Stimulated activated CD8-positive, alpha-beta memory T cell treated with anti-CD3 and anti-CD28 coated beads, Interleukin-4, amount 100 ng/mL, for 4 hours (primary cell): Measurements from ENCODE around the gene CACNA1A.
"Not testable (repeated sequence)": the region's sequence is repeated elsewhere in the genome, so short reads cannot be mapped to it uniquely, and the experiment has no call there.

Source experiments
- DNase-seq, 2 donors: peaks; one replicate each; pipeline ENCODE4 v3.0.0-alpha.2; 2020; ENCODE audit warnings: low read depth in 2 of 2, low spot score in 1 of 2

Gene CACNA1A

GRCh38 chr19:13506471-13506820 is at the start of gene CACNA1A:
TSS of gene CACNA1A (minus strand) at chr19:13506479. CDS start at chr19:13506224, 255 bp downstream.
- no peak for DNase-seq

- no peak for DNase-seq
These were observed 48.4 kb upstream of the CACNA1A start for GRCh38 chr19:13554506-13555240.

- DNase-seq: no peak
These were observed 47.7 kb upstream of the CACNA1A start for GRCh38 chr19:13553880-13554400.

- no peak for DNase-seq
These were observed 41.9 kb upstream of the CACNA1A start for GRCh38 chr19:13548131-13548530.

- no peak for DNase-seq
These were observed 40.8 kb upstream of the CACNA1A start for GRCh38 chr19:13547102-13547501.

GRCh38 chr19:13544423-13544822 is 38.1 kb upstream of the CACNA1A start:
- no peak for DNase-seq

- DNase-seq: no peak
These were observed 35.3 kb upstream of the CACNA1A start for GRCh38 chr19:13541554-13541953.

- no peak for DNase-seq
These were observed 33.1 kb upstream of the CACNA1A start for GRCh38 chr19:13539332-13539731.

- DNase-seq: no peak
These were observed 32.4 kb upstream of the CACNA1A start for GRCh38 chr19:13538601-13539253.

GRCh38 chr19:13537454-13537853 is 31.2 kb upstream of the CACNA1A start:
- no peak for DNase-seq

GRCh38 chr19:13530720-13531119 is 24.4 kb upstream of the CACNA1A start:
- no peak for DNase-seq

GRCh38 chr19:13529721-13530120 is 23.4 kb upstream of the CACNA1A start:
- not testable (repeated sequence) for DNase-seq

- DNase-seq: no peak
These were observed 20.3 kb upstream of the CACNA1A start for GRCh38 chr19:13526552-13526951.

GRCh38 chr19:13521066-13521465 is 14.8 kb upstream of the CACNA1A start:
- DNase-seq: no peak

- DNase-seq: no peak
These were observed 5.7 kb upstream of the CACNA1A start for GRCh38 chr19:13511947-13512346.

- no peak for DNase-seq
These were observed 853 bp upstream of the CACNA1A start for GRCh38 chr19:13507053-13507611.

GRCh38 chr19:13505761-13506470 is 363 bp downstream of the CACNA1A start:
- peak in 1 of 2 donors; percentile 2 for DNase-seq

- no peak for DNase-seq
These were observed 1.0 kb downstream of the CACNA1A start for GRCh38 chr19:13505164-13505695.

- DNase-seq: no peak
These were observed 2.6 kb downstream of the CACNA1A start for GRCh38 chr19:13503570-13504235.

- DNase-seq: no peak
These were observed 4.0 kb downstream of the CACNA1A start for GRCh38 chr19:13502231-13502630.

- no peak for DNase-seq
These were observed 6.6 kb downstream of the CACNA1A start for GRCh38 chr19:13499692-13500091.
